ENCODE measurements around the gene USP27X.
A peak's percentile ranks its signal among the peaks of the same experiment; 100 is the strongest.

Gene USP27X

GRCh38 chrX:49880668-49881067 lies 1.4 kb downstream of the USP27X start:
- no peak for DNase-seq (ENCODE audit: low read depth in 3 of 3, low spot score in 1 of 3)

DNA sequence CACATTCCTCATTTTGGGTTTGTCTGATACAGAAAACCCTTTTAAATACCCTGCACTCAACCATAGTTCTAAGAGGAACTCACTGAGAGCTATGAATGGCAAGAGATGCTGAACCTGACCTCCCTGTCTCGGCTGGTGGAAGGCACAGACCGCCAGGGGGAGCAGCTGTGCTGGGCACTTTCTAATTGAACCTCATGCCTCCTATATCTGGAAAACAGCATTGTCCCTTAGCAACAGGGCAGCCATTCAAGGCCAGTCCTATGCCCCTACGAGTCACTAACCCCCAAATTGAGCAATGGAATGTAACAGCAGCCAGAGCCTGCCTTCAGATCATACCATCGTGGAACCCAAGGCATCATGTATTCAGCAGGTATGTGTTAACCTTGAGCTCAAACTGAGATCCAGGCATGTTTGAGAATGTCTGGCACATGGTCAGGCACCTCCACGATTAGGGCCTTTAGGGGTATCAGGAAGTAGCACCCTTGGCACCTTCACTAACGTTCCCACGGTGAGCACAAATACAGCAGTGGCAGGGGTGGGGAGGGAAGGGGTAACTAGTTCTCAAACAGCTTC lies 5.1 kb downstream of the USP27X start:
- DNase-seq (ENCODE audit: low read depth in 3 of 3, low spot score in 1 of 3): peak in 2 of 3 donors; percentile 27 to 43

DNA sequence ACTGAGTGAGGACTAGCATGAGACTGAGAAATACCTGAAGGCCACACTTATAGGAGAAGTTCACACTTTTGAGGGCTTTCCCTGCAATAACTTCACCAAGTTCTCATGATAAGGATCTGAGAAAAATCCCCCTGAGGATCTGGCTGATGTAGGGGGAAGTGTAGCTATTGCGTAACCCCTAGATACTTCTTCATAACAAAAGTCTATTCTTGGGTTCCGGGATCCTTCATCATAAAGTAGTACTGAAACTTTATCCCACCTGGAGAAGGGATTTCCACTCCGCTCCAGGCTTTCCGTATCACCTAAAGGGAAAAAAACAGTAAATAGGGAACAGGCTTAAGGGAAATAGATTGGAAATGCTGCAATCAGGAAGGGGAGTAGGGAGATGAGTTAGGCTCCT lies 13.3 kb downstream of the USP27X start:
- DNase-seq (ENCODE audit: low read depth in 3 of 3, low spot score in 1 of 3): no peak

GRCh38 chrX:49896951-49897350 lies 17.7 kb downstream of the USP27X start:
- no peak for DNase-seq (ENCODE audit: low read depth in 3 of 3, low spot score in 1 of 3)

DNA sequence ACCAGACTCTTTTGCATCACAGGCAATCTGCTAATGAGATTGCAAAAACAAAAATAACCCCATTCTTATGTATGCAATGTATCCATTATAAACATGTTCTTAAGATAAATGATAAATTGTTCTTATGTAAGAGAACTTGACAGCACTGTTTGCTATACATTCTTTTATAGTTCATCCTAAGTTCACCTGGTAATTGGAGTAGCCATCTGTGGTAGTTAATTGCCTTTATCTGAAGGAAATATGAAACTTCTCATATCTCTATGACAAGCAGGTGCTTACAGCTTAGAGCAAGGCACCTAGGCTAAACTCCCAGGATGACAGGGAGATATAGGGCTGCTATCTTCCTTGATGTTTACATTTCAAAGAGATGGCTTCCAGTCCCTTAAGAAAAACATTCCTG lies 21.8 kb downstream of the USP27X start:
- DNase-seq (ENCODE audit: low read depth in 3 of 3, low spot score in 1 of 3): no peak

GRCh38 chrX:49910344-49910743 lies 31.1 kb downstream of the USP27X start:
- no peak for DNase-seq (ENCODE audit: low read depth in 3 of 3, low spot score in 1 of 3)

DNA sequence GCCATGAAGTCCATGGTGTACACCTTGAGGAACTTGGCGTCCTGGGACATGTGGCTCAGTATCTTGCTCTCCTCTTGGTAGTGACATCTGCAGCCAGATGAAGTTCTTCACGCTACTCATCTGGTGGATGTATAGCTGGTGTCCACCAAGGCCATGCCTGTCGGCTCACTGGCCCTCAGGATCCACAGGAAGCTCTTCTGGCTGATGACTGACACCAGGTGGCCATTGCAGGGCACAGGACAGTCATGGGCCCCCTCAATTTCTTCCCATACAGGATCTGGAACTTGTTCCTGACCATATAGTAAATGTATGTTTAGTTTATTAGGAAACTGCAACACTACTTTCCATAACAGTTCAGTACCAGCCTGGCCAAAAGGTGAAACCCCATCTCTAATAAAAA lies 32.8 kb downstream of the USP27X start:
- no peak for DNase-seq (ENCODE audit: low read depth in 3 of 3, low spot score in 1 of 3)

DNA sequence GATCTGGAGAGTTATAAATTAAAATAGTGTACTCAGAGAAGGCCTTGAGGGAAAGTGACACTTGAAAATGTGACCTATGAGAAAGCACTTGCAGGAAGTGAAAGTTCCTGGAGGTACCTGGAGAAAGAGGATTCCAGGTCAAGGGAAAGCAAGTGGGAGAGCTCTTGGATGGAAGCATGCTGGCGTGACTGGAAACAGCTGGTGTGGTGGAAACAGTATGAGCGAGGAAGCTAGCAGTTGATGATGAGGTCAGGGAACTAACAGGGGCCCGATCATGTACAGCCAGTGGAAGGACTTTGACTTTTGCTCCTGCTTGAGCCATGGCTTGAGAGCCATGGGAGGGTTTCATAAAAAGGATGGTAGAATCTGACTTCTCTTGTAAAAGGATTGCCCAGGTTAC lies 33.6 kb downstream of the USP27X start:
- DNase-seq (ENCODE audit: low read depth in 3 of 3, low spot score in 1 of 3): no peak

GRCh38 chrX:49915361-49916222 lies 36.3 kb downstream of the USP27X start:
- DNase-seq (ENCODE audit: low read depth in 3 of 3, low spot score in 1 of 3): peak in 1 of 3 donors; percentile 9

GRCh38 chrX:49919617-49920016 lies 40.3 kb downstream of the USP27X start:
- no peak for DNase-seq (ENCODE audit: low read depth in 3 of 3, low spot score in 1 of 3)

DNA sequence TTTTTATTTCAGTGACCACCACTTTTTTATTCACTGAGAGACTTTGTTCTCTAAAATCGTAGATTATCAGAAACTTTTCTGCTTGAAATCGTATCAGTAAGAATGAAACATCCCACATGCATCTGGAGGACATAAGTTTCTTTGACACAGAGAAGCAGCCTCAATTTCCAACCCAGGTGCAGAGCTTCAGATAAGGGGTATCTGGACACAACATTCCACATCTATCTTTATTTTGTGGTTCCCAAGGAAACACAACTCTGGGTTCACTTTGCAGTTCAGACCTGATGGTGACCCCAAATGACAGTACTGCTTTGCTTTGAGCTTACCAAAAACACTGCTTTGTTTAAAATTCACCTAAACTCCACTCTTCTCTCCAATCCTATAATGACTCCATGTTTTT lies 41.8 kb downstream of the USP27X start:
- DNase-seq (ENCODE audit: low read depth in 3 of 3, low spot score in 1 of 3): no peak

DNA sequence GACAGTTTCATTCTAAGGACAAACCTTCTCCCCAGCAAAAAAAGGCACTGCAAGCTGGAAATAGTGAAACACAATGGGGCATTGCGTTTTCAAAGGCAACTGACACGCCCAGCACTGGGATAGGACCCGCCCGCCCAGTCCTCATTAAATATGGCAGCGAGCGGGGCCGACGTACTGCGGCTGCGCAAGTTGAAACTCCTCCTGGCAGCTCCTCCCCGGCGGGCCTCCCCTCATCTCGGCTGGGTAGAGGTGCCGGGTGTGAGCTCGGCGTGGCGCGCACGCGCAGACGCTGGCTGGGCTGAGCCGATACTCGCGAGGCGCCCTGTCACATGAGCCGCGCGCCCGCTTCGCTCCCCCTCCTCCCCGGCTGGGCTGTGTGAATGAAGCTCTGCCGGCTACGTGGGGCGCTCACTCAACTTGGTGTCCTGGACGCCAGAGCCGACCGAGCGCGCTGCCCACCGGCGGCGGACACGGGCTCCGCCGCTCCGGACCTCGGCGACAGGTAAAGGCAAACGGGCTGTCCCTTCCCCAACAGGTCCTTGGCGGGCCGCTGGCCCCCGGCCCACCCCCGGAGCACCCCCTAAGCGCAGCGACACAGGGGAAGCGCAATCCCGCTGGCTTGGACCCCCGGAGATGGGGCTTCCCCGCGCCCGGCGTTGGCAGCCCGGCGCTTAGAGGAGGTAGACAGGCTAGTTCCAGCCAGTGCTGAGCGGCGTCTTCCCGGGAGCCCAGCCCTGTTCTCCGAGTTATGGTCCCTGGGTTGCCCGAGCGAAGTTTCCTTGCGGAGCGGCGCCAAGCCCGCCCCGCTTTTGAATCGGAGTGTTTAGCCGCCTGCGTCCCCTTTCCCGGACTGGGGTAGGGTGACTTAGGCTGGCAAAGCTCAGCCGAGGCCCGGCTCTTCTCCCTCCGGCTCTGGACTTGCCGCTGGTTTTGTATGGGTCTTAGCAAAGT lies 43.3 kb downstream of the USP27X start, which contains the start of gene CLCN5:
Gene CLCN5, plus strand, starts transcription at position 306 of the 951 bp plus-strand sequence. CDS start 2,703 bp downstream, outside the sequence.
- peak; percentile 81 to 87 (median 86) for DNase-seq (ENCODE audit: low read depth in 3 of 3, low spot score in 1 of 3)

DNA sequence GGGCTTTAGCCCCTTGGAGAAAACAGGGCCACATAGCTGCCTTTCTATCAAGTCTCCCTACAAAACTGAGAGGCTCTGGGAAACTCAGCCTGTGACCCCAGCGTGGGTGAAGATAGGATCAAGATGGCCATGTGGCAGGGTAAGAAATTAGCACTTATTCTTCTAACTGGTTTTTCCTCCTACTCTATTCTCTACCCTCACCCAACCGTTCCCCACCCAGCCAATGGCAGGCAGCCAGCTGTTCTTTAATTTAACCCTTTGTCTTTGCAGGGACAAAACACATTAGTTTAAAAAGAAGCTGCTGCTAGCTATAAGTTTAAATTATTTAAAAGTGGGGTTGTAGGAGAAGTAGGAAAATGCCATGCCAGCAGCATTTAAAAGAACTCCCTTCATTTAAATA lies 45.9 kb downstream of the USP27X start:
- no peak for DNase-seq (ENCODE audit: low read depth in 3 of 3, low spot score in 1 of 3)

DNA sequence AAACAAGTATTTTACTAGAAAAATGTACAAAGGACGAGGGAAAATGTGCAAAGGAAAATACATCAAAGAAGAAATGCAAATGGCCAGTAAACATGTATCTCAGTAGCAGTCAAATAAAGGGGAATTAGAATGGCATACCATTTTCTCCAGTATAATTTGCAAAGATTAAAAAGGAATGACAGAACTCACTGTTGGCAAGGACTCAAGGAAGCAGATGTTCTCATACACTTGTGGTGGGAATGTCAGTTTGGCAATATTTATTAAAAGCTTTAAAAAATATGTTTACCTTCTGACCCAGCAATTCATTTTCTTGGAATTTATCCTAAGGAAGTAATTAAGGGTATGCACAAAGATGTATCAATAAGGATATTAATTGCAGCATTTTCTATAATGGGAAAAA lies 50.8 kb downstream of the USP27X start:
- DNase-seq (ENCODE audit: low read depth in 3 of 3, low spot score in 1 of 3): no peak

Measured in stimulated activated CD4-positive, alpha-beta T cell treated with anti-CD3 and anti-CD28 coated beads, TNF-alpha, amount 100 ng/mL, for 1 hour (primary cell).